Measurements from ENCODE around the gene ZNF408. TPM values are rescaled to one million over a fixed set of nuclear protein-coding genes. Genes with fewer than 3 reads are reported as not detected.

The ZNF408 gene
- total and polyA plus RNA-seq, 2 of the 13 experiments (the other 11 are each of a cell fraction or from before 2014, with no cell fraction given), result 11.2 to 12.5 TPM

GRCh38 chr11:46718155-46719019 lies 17.6 kb downstream of the ZNF408 start (continued):
- TF ChIP-seq ZNF687 (CRISPR knock-in tag; IDR thresholded peaks at IDR 0.05) (peak; percentile 86), ZKSCAN5 (CRISPR knock-in tag; IDR thresholded peaks at IDR 0.05) (peak; percentile 37; the same call in 1 of the 2 replicates), ZNF337 (CRISPR knock-in tag; IDR thresholded peaks at IDR 0.05; ENCODE audit: borderline replicate concordance, low read depth) (no peak), ZNF574 (CRISPR knock-in tag; IDR thresholded peaks at IDR 0.05) (peak; percentile 98), MED13 (CRISPR knock-in tag; IDR thresholded peaks at IDR 0.05) (peak; percentile 95), PRDM10 (CRISPR knock-in tag; IDR thresholded peaks at IDR 0.05; ENCODE audit: low read depth) (peak; percentile 89), ZMYM4 (CRISPR knock-in tag; IDR thresholded peaks at IDR 0.05) (peak; percentile 87), SSRP1 (CRISPR knock-in tag; IDR thresholded peaks at IDR 0.05) (peak; percentile 55; the same call in 1 of the 2 replicates), SOX5 (CRISPR knock-in tag; IDR thresholded peaks at IDR 0.05; ENCODE audit: borderline replicate concordance) (peak; percentile 95), PHF8 (CRISPR knock-in tag; IDR thresholded peaks at IDR 0.05) (peak; percentile 68), ZNF256 (CRISPR knock-in tag; conservative IDR thresholded peaks at IDR 0.05) (0 out of 2 replicates have a peak, but pooled peaks have one; percentile 23), ATF7-NPFF (CRISPR knock-in tag; IDR thresholded peaks at IDR 0.05; ENCODE audit: low read depth) (0 out of 2 replicates have a peak, but pooled peaks have one; percentile 22), ZNF235 (CRISPR knock-in tag; IDR thresholded peaks at IDR 0.05; ENCODE audit: borderline replicate concordance) (no peak), NFIC (IDR thresholded peaks at IDR 0.05; ENCODE audit: low read length) (peak; percentile 77), CC2D1A (CRISPR knock-in tag; IDR thresholded peaks at IDR 0.05) (no peak), ZNF740 (CRISPR knock-in tag; IDR thresholded peaks at IDR 0.05) (0 out of 2 replicates have a peak, but pooled peaks have one; percentile 41), CREM (IDR thresholded peaks at IDR 0.05) (peak; percentile 82), CREM (CRISPR knock-in tag; IDR thresholded peaks at IDR 0.05) (no peak), MLLT10 (CRISPR knock-in tag; IDR thresholded peaks at IDR 0.05) (no peak)
